DMS153 (cell line): Measurements from ENCODE around the gene SLC43A3.
"Not testable (repeated sequence)": the region's sequence is repeated elsewhere in the genome, so short reads cannot be mapped to it uniquely, and the experiment has no call there.

Source experiments
- DNase-seq: peaks from one replicate; lab custom pipeline; 2025; lab: John Stamatoyannopoulos, UW

The SLC43A3 gene

GRCh38 chr11:57378186-57378585, 48.7 kb downstream of the SLC43A3 start:
- no peak for DNase-seq

DNA sequence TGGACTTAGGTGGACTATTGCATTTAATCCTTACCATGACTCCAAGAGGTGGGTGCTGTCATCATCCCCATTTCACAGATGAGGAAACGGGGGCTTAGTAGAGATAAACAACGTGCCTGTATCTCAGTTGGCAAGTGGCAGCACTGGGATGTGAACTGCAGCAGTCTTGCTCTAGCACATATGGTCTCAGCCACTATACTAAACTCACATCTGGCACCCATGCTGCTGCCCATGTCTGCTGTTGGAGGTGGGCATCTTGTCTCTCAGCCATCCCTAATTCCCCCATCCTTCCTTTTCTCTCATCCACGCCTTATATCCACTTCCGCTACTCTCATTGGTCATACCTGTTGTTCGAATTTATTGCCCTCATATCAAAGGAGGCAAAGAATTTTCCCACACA, 49.8 kb downstream of the SLC43A3 start:
- no peak for DNase-seq

DNA sequence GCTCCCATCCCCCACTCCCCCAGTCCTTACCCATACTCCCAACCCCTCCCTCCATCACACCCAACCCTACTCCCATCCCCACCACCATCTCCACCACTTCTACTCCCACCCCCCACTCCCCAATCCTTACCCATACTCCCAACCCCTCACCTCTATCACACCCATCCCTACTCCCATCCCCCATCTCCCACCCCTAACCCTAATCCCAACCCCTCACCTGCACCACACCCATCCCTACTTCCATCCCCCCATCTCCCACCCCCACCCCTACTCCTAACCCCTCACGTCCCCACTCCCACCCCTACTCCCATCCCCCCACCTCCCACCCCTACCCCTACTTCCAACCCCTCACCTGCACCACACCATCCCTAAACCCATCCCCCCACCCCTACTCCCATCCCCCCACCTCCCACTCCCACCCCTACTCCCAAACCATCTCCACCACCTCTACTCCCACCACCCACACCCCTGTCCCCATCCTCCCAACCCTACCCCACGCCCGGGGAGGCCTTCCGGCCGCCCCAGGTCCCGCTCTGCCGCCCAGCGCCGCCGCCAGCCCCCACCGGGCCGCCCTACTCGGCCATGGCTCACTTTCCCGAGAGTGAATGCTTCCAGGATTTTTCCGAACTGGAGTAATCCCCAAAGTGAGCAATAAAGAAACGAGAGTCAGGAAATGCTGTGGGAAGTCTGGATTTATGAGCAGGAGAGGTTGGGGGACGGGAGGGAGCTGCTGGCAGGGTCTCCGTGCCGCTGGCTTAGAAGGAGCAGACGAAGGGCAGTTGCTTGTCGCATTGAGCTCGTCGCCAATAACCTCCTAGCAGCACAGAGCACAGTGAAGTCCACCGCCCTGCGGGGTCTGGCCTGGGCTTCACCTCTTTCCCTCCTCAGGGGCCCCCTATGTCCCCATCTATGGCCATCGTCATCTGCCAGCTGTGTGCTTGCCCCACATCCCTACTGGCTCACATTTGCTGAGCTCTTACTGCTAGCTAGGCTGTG, 50.5 kb downstream of the SLC43A3 start:
- no peak for DNase-seq

DNA sequence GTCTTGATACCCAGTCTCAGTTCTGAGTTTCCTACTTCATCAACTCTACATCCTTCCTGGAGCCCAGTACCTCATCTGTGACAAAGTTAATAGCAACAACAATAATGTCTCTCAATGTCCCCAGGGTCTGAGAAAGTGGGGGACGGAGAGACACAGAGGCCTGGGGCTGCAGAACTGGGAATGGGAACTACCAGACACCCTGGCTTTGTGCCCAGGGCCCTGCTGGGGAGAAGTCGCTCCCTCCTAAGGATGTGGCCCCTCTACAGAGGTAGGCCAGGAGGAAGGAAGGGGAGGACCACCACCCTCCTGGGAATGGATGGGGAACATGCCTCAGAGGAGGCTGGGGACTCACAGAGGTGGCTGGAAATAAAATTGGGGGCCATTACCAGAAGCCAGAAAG, 51.4 kb downstream of the SLC43A3 start:
- no peak for DNase-seq

DNA sequence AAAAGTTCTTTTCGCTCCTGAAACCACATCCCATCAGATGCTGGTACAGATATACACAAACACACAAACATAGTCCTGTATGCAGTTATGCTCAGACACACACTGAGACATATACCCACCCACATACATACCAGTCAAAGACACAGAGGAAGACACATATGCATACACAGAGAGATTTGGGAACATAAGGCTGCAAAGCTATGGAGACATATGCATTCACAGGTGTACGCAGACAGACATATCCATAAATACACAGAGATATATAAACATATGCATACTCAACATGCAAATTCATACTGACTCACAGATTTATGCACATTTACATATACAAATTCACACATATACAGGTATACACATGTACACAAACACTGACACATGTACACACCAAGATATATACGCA, 52.0 kb downstream of the SLC43A3 start:
- no peak for DNase-seq

DNA sequence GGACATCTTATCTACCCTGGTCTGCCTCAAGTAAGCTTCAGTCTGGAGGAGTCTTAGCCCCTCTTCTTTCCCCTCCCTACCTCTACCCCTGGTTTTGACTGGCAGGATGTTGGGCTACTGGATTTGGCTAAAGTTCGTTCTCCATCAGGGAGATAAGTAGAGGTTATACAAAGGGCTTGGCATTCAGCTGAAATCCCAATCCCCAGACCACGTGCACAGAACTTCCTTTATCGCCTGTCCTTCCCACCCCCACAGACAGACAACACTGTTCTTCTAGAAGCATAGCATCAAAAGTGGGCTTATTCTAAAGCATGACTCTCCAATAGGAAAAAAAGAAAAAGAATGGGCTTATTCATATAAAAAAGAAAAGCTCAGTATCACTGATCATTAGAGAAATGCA, 53.8 kb downstream of the SLC43A3 start:
- no peak for DNase-seq

DNA sequence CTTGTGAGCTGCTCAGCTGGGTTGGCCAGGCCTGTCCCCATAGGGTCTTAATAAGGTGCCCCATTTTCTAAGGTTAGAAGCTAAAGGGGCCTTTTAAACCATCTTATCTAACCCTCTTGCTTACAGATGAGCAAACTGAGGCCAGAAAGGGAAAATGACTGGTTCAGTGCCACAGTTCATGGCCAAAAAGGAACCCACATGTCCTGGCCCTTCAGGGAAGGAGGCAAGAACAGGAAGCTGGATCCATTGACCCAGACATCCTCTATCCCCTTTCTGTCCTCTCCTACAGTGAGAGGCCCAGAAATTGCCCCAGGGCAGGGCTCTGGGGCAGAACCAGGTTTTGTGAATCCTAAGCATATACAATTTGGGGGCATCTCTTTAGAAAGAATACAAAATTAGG, 56.0 kb downstream of the SLC43A3 start:
- DNase-seq = no peak

GRCh38 chr11:57370251-57370650, 56.7 kb downstream of the SLC43A3 start:
- no peak for DNase-seq

- DNase-seq = no peak
These were observed 58.1 kb downstream of the SLC43A3 start for GRCh38 chr11:57368845-57369232.

DNA sequence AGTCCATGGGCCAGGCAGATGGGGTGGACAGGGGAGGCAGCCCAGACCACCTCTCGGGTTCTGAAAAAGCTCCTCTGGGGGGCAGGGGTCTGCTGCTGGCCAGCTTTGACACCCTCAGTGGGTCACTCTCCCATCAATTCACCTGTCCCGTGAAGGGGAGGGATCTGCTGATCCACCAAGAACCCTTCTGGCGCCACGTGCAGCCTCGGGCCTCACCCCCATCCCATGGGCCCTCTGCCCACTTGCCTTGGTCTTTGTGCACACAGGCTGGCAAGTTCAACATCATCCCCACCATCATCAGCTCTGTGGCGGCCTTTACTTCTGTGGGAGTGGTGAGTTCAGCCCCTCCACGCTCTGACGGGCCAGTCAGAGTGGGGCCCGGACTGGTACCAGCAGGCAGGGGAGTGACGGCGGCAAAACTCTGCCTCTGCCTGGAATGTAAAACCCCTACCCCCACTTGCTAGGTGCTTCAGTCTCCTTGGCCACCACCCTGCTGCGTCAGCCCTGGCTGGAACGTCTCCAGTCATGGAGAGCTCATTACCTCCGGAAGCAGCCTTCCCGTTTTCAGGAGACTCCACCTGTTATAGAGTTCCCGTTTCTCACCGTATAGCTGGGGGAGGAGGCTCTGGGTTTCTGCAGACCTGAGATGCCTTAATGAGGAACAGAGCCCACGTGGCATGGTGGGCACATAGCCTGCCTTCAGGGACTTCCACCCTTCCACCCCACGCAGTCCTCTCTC, 58.6 kb downstream of the SLC43A3 start:
- peak; percentile 32 for DNase-seq

DNA sequence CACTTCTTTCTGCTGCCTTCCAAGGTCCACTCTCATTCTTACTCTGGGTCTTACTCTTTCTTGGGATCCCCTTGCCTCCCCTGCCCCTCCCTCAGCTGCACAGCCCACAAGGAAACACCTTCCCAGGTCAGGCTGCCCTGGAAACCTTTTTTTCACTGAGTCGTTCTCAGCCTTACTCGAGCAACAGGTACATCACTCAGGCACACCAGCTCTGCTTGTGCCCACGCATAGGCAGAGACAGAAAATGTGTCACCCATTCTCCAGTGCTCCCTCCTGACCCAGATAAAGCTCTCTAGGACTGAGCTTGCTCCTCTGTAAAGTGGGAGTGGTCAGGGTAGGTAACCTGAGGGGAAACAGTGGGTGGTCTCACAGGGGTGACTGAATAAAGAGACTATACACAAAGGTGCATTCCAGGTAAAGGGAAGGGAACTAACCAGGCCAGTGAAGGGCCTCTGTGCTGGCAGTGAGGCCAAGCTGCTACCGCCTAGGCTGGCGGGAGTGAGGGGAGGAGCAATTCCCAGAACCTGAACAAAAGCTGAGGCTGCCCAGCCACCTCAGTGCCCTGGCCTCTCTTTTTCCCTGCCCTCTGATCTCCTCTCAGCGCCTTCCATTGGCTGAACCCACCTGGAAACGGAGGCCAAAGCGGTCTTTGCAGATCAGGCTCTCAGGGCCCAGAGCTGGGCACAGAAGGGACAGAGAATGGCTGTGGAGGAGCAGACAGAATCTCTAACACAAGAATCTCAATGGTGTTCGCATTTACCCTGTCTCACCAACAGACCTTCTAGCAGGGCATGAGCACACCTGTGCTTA, 61.9 kb downstream of the SLC43A3 start:
- DNase-seq = no peak

DNA sequence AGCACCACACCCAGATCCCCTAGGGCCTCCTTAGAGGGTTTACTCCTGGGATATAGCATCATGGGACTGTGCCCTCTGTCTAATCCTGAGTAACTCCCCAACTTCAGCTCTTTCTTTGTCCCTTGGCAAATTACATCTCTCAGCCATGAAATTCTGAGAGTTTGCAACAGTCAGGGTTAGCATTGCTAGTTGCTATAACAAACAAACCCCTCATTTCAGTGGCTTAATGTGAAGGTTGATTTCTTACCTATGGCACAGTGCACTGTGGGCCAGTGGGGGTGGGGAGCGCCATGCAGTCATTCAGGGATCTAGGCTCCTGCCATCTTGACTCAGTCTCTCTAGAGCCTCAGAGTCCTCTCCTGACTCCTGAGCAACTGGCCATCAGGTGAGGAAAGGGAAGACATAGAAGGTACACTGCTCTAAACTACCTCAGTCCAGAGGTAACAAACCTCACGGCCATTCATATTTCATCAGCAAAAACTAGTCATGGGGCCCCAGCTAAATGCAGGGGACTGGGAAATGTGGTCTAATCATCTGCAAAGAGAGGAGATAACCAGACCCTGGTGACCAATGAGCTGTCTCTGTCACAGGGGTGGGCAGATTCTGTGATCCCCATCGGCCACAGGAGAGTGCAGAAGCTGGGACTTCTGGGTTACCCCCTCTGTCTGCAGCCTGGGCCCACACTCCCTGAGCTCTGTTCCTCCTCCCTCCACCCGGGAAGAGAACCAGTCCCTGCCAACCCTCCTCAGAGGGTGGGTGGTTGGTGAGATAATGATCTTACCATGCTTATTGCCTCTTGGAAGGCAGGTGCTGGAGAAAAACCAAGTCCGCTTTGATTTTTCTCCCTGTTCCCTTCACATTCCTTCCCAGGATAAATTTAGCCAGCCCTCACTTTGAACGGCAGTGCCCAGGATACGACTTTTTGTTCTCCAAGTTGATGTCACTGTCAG, 63.5 kb downstream of the SLC43A3 start:
- DNase-seq = no peak

DNA sequence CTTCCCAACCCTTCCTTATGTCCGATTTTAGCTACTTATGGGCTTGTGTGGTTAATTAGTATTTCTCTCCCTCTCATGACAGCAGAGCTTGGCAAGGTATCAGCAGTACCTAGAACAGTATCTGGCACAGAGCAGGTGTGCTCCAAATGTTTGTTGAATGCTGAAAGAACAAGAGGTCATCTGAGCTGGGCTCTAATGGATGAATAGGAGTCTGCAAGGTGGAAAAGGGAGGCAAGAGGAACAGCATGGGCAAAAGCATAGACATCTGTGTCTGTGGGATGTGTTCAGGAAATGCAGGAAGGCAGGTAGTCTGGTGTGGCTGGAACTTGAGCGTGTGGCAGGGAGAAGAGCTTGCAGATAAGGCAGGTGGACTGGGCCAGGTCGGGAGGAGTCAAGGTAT, 65.0 kb downstream of the SLC43A3 start:
- DNase-seq = no peak

DNA sequence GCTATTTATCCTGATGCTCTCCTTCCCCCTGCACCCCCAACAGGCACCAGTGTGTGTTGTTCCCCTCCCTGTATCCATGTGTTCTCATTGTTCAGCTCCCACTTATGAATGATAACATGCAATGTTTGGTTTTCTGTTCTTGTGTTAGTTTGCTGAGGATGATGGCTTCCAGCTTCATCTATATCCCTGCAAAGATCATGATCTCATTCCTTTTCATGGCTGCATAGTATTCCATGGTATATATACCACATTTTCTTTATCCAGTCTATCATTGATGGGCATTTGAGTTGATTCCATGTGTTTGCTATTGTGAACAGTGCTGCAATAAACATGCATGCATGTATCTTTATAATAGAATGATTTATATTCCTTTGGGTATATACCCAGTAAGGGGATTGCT, 65.5 kb downstream of the SLC43A3 start:
- not testable (repeated sequence) for DNase-seq

DNA sequence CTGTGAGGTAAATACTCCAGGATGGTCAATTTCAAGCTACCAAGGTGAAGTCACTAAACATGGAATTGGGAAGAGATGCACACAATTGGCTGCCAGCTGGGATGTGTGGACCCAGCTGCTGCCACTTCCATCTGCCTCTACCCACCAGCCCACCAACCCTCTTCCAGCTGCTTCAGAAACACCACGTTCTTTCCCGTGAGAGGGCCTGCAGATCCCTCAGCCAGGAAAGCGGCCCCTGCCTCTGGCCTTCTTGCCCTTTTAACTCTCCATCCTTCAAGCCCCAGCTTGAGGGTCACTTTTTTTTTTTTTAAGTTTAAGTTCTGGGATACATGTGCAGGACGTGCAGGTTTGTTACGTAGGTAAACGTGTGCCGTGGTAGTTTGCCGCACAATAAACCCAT, 65.9 kb downstream of the SLC43A3 start:
- no peak for DNase-seq

DNA sequence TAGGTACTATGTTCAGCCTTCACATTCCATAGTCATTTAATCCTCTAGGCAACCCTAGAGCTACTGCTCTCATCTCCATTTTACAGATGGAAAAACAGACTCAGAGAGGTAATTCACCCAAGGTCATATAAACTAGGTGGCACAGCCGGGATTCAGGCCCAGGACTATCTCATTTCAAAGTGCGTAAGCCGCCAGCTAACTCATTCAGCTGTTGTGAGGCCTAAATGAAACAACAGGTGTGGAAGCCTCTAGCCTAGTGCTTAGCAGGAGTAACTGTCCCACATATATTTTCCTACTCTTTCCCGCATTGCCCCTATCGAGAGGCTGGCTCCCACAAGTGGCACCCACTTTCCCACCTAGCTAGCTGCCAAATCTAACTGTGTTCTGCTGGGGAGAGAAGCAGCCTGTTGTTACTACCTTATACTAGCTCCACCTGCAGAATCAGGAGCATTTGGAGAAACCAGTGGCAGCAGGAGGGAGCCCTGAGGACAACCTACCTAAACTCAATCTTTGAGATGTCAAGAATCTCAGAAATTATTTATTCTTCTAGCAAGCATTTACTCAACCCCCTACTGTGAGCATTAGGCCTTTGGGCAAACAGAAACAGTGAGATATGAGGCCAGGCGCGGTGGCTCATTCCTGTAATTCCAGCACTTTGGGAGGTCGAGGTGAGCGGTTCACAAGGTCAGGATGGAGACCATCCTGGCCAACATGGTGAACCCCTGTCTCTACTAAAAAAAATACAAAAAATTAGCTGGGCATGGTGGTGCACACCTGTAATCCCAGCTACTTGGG, 66.8 kb downstream of the SLC43A3 start:
- no peak for DNase-seq

DNA sequence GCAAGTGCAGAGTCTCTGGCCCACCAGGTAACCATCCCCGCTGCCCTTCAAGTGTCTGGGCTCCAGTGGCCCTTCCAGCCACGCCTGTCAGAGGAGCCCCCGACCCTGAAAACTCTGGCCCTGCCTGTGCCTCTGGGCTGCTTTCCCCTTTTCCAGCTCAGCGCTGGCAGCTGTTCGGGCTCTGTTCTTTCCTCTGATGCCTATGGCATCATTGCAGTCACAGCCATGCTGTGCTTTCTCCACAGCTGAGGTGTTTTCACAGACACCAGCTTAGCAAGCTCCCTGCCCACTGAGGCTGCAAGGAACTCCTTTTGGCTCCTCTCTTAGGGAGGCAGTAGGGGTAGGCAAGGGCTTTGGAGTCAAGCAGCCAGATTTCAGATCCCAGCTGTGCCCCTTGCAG, 67.5 kb downstream of the SLC43A3 start:
- no peak for DNase-seq

GRCh38 chr11:57358991-57359390, 67.9 kb downstream of the SLC43A3 start:
- DNase-seq = no peak

DNA sequence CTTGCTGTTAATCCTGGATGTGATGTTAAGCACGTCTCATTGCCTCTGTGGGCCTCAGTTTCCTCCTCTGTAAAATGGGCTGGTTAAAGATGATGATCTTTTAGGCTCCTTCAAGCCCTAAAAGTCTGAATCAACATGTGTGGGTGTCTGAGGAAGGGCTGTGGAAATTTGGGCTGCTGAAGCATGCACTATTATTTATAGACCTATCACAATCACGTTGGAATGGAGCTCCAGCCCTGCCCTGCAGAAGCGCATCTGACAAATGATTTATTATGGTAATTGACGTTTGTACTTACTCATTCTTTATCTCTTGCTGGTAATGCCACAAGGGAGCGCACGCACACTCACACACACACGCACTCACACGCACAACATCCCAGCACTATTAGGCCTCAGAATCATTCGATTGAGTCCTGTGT, 68.4 kb downstream of the SLC43A3 start:
- DNase-seq = no peak

DNA sequence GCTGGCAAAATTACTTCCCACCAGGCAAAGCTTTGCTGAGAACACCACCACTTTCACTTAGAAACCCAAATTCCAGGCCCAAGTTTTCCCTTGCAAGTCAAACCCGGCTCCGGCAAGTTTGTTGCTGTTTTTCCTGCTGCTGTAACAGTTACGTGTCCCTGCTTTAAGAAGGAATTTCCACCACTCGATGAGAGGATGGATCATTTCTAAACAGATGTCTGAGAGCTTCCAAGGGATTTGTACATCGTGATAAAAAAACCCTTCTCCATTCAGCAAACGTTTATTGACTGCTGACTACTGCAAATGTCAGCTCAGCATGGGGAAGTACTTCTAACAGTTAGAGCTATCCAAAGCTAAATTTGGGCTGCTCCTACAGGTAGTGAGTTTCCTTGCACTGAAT, 69.1 kb downstream of the SLC43A3 start:
- no peak for DNase-seq
